Measurements from ENCODE around the gene ZNF500. TPM values are rescaled to one million over a fixed set of nuclear protein-coding genes. Genes with fewer than 3 reads are reported as not detected.

Gene ZNF500
- total and polyA plus RNA-seq, 2 experiments from 2014 or later = 23.8 to 32.7 TPM

DNA sequence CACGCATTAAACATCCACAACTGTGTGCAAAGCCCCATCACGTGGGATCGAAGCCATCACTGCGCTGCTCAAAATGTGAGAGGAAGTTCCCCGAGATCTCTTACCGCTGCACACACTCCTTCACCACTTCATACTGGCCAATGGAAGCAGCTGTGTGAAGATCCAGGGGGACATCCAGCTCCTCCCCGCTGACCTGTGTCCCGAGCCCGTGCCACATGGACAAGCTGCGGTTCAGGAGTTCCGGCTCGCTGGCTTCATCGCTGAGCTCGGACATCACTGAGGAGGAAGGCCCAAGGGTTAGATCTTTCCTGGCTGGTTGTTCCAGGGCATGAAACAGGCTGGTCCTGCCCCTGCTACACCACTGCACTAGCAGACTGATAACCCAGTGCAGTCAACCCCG lies 37.1 kb downstream of the ZNF500 start:
- DNase-seq (ENCODE audit: low read depth in 1 of 2, low spot score in 1 of 2) = no peak
- H3K27ac ChIP-seq = no peak overlapping the region
- H3K36me3 ChIP-seq = peaks cover 8% of the 10 kb centered on the region
- TF ChIP-seq, protein P1, sequence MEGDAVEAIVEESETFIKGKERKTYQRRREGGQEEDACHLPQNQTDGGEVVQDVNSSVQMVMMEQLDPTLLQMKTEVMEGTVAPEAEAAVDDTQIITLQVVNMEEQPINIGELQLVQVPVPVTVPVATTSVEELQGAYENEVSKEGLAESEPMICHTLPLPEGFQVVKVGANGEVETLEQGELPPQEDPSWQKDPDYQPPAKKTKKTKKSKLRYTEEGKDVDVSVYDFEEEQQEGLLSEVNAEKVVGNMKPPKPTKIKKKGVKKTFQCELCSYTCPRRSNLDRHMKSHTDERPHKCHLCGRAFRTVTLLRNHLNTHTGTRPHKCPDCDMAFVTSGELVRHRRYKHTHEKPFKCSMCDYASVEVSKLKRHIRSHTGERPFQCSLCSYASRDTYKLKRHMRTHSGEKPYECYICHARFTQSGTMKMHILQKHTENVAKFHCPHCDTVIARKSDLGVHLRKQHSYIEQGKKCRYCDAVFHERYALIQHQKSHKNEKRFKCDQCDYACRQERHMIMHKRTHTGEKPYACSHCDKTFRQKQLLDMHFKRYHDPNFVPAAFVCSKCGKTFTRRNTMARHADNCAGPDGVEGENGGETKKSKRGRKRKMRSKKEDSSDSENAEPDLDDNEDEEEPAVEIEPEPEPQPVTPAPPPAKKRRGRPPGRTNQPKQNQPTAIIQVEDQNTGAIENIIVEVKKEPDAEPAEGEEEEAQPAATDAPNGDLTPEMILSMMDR (IDR thresholded peaks at IDR 0.05; ENCODE audit: low read depth, low read length) = no peak
- H3K9me3 ChIP-seq (ENCODE audit: low read depth) = no peaks in the 10 kb centered on the region
- no peaks in the 10 kb centered on the region for H3K4me1 ChIP-seq (ENCODE audit: low read depth)
- no peaks in the 10 kb centered on the region for H3K27me3 ChIP-seq
- H3K4me3 ChIP-seq = no peak overlapping the region

DNA sequence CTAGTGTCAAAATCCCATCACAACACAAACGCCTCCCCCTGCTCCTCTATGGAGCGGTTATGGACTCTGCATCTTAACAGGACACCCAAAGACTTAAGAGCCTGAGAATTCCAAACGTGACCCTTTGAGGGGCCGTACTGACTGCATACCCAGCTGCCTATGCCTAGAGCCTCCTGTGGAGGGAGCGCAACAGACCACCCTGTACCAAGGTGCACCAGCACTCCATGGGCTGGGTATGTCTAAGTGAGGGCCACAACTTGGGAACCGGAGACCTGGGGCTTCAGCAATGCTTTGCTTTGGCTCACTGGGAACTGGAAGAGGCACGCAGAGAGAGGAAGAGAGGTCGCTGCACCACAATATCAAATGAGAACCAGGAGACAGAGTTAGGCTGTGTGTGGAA lies 38.3 kb downstream of the ZNF500 start:
- peaks cover 12% of the 10 kb centered on the region for H3K36me3 ChIP-seq

DNA sequence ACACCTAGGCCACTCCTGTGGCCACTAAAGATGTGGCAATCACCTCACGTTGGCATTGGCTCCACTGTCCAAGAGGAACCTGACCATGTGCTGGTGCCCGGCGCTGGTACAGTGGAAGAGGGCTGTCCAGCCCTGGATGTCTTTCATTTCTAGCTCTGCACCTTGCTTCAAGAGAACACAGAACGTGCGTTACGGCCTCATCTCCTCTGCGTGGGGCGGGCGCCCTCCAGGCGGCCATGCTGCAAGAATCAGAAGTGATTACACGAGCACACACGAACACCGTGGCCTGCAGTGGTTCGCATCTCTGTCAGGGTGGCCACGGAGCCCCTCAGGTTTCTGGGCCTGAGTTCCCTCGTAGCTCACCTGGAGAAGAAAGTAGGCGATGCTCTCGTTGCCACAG lies 40.3 kb downstream of the ZNF500 start:
- Histone ChIP-seq H3K9me3 (ENCODE audit: low read depth) (no peaks in the 10 kb centered on the region), H3K27ac (no peak overlapping the region), H3K27me3 (no peaks in the 10 kb centered on the region), H3K36me3 (peaks cover 12% of the 10 kb centered on the region), H3K4me1 (ENCODE audit: low read depth) (no peaks in the 10 kb centered on the region), H3K4me3 (no peak overlapping the region)
- no peak for DNase-seq (ENCODE audit: low read depth in 1 of 2, low spot score in 1 of 2)
- TF ChIP-seq, protein P1 (IDR thresholded peaks at IDR 0.05; ENCODE audit: low read depth, low read length) = no peak

More for the DNA sequence above, 38.3 kb downstream of the ZNF500 start:
- Histone ChIP-seq H3K9me3 (ENCODE audit: low read depth) (no peaks in the 10 kb centered on the region), H3K4me3 (no peak overlapping the region), H3K4me1 (ENCODE audit: low read depth) (no peaks in the 10 kb centered on the region), H3K27me3 (no peaks in the 10 kb centered on the region), H3K27ac (no peak overlapping the region)
- no peak for DNase-seq (ENCODE audit: low read depth in 1 of 2, low spot score in 1 of 2)
- TF ChIP-seq, protein P1 (IDR thresholded peaks at IDR 0.05; ENCODE audit: low read depth, low read length) = no peak

DNA sequence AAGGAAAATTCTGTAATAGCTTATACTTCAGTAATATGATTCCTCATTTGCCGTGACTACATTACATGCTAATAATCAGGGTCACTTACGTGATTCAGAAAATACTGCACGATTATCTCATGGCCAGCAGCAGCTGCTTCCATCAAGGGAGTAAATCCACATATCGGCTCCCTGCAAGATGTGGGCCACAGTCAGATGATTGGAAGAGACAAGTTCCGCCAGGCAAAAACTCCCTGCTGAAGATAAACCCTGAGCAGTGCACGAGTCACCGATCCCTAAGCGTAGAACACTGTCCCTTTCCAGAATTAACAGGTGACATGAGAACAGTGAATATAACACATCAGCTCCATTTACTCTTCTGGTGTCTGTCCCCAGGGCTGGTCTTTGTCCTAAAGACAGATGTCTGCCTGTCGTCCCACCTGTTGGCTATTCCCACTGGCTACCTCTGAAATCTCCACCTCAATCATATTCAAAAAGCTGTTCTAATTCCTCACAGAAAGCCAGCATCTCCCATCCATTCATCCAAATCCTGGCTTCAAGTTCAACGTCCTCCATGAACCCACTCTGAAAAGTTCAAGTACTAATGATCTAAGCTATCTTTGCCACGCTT lies 42.2 kb downstream of the ZNF500 start:
- Histone ChIP-seq H3K4me1 (ENCODE audit: low read depth) (no peaks in the 10 kb centered on the region), H3K4me3 (no peak overlapping the region), H3K9me3 (ENCODE audit: low read depth) (no peaks in the 10 kb centered on the region), H3K27me3 (no peaks in the 10 kb centered on the region), H3K36me3 (peaks cover 12% of the 10 kb centered on the region), H3K27ac (no peak overlapping the region)
- TF ChIP-seq, protein P1 (IDR thresholded peaks at IDR 0.05; ENCODE audit: low read depth, low read length) = no peak
- no peak for DNase-seq (ENCODE audit: low read depth in 1 of 2, low spot score in 1 of 2)

DNA sequence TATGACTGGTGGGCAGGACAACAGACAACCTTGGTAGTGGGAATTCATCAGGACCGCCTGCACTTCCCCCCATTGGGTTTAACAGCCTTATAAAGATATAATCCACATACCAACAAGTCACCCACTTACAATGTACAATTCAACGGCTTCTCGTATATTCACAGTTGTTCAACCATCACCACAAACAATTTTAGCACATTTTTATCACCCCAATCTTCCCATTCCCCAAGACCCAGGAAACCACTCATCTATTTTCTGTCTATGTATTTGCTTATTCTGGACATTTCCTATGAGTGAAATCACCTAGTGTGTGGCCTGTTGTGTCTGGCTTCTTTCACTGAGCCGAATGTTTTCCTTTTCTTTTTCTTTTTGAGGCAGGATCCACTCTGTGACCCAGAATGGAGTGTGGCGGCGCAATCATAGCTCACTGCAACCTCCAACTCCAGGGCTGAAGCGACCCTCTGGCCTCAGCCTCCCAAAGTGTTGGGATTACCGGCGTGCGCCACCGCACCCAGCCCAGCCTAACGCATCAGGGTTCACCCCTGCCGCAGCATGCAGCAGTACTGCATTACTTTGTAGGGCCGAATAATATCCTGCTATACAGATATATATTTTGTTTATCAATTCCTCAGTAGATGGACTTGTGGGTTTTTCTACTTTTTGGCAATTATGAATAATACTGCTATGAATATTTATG lies 43.7 kb downstream of the ZNF500 start:
- no peak overlapping the region for H3K27ac ChIP-seq
- no peaks in the 10 kb centered on the region for H3K27me3 ChIP-seq
- H3K36me3 ChIP-seq = peaks cover 10% of the 10 kb centered on the region
- TF ChIP-seq, protein P1 (IDR thresholded peaks at IDR 0.05; ENCODE audit: low read depth, low read length) = no peak
- no peaks in the 10 kb centered on the region for H3K4me1 ChIP-seq (ENCODE audit: low read depth)
- H3K9me3 ChIP-seq (ENCODE audit: low read depth) = no peaks in the 10 kb centered on the region
- no peak for DNase-seq (ENCODE audit: low read depth in 1 of 2, low spot score in 1 of 2)
- H3K4me3 ChIP-seq = no peak overlapping the region

All from cardiac muscle cell (in vitro differentiated cells and primary cell).